DOHH2 (cell line): ENCODE data around the gene TNFRSF13B.

ENCODE experiments used
- H3F3A ChIP-seq: fragments of 200-600 bp; sonication (generic), shearing (Covaris generic); 2 replicates; pipeline ENCODE4 v1.6.0; 2016; ENCODE audit warnings: antibody characterized with exemption, mild to moderate bottlenecking; ENCODE audit not compliant: control insufficient read depth, insufficient read depth
- H3K27ac ChIP-seq: fragments of 200-600 bp; sonication (generic); 2 replicates; pipeline ENCODE4 v1.5.1; 2014; ENCODE audit warnings: low read depth, mild to moderate bottlenecking, low read length, moderate library complexity
- H3K27me3 ChIP-seq: fragments of 200-600 bp; sonication (generic); 2 replicates; pipeline ENCODE4 v1.6.1; 2014; ENCODE audit warnings: mild to moderate bottlenecking, low read length, mixed read lengths; ENCODE audit not compliant: control insufficient read depth
- H3K36me3 ChIP-seq: fragments of 200-600 bp; sonication (generic); 2 replicates; pipeline ENCODE4 v1.6.1; 2014; ENCODE audit warnings: mild to moderate bottlenecking, low read length, moderate library complexity, mixed read lengths; ENCODE audit not compliant: control insufficient read depth
- H3K4me1 ChIP-seq: fragments of 200-600 bp; sonication (generic); 2 replicates; pipeline ENCODE4 v1.6.1; 2014; ENCODE audit warnings: mild to moderate bottlenecking, low read length, mixed read lengths; ENCODE audit not compliant: control insufficient read depth
- H3K4me2 ChIP-seq: fragments of 200-600 bp; sonication (generic); 2 replicates; pipeline ENCODE4 v1.6.0; 2014; ENCODE audit warnings: mild to moderate bottlenecking, low read length, moderate library complexity
- H3K4me3 ChIP-seq: fragments of 200-600 bp; sonication (generic); 2 replicates; pipeline ENCODE4 v1.5.1; 2014; ENCODE audit warnings: mild to moderate bottlenecking, low read length, mixed read lengths
- H3K79me2 ChIP-seq: fragments of 200-600 bp; sonication (generic); 2 replicates; pipeline ENCODE4 v1.6.1; 2014; ENCODE audit warnings: mild to moderate bottlenecking, low read length, mixed read lengths; ENCODE audit not compliant: control insufficient read depth
- H3K9me2 ChIP-seq: fragments of 200-600 bp; sonication (generic); replicated peaks from 2 replicates; pipeline ENCODE4 v1.6.1; 2014; ENCODE audit warnings: mild to moderate bottlenecking, low read length, mixed read lengths; ENCODE audit not compliant: control insufficient read depth
- H3K9me3 ChIP-seq: fragments of 200-600 bp; sonication (generic); 2 replicates; pipeline ENCODE4 v1.6.1; 2014; ENCODE audit warnings: antibody characterized with exemption, low read length, mixed read lengths; ENCODE audit not compliant: control insufficient read depth, insufficient read depth
- H4K20me1 ChIP-seq: fragments of 200-600 bp; sonication (generic); 2 replicates; pipeline ENCODE4 v1.6.0; 2014; ENCODE audit warnings: low read depth, mild to moderate bottlenecking, antibody characterized with exemption, low read length, moderate library complexity; ENCODE audit not compliant: control insufficient read depth, insufficient read depth
- EZH2phosphoT487 ChIP-seq: fragments of 200-600 bp; sonication (generic); IDR thresholded peaks from 2 replicates; pipeline ENCODE4 v1.6.1; 2017; ENCODE audit warnings: borderline replicate concordance, mild to moderate bottlenecking, antibody characterized with exemption, low read length, moderate library complexity, mixed read lengths
- TF ChIP-seq, protein P1 (sequence below): fragments of 200-600 bp; sonication (generic); IDR thresholded peaks from one replicate; pipeline ENCODE4 v1.5.1; 2014; ENCODE audit warnings: antibody characterized with exemption, mild to moderate bottlenecking, low read depth, low read length; ENCODE audit not compliant: poor library complexity, severe bottlenecking

The TNFRSF13B gene

DNA sequence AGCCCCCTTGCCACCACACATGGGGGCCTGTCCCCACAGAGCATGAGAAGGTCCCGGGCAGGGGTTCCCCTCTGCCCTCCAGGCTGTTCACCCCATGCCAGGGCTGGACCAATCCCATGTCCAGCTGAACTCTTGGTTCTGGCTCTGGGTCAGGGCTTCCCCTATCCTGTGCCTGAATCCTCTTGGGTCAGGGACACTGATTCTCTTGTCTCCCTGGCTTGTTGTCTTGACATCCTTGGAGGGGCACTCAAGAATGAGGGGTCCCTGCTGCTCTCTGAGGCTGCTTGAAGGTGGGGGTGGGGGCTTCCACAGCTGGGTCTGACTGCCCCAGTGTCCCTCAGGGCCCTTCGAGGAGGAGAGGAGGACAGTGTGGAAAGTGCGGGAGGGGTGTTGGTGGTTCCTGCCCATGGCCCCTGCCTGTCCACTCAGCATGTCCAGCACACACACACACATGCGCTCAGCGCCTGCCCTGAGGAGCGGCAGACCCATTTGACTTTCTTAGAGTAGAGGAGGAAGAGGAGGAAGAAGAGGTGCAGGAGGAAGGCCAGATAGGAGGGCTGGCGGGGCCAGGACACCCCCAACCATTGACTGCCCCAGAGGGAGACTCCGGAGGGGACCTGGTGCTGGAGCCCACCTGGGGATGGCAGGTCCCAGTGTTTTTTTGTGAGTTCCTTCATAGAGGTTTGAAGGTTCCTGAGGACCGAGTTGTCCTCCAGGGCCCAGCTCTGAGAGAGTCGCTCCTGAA lies 47.0 kb downstream of the TNFRSF13B start:
- TF ChIP-seq, protein P1, sequence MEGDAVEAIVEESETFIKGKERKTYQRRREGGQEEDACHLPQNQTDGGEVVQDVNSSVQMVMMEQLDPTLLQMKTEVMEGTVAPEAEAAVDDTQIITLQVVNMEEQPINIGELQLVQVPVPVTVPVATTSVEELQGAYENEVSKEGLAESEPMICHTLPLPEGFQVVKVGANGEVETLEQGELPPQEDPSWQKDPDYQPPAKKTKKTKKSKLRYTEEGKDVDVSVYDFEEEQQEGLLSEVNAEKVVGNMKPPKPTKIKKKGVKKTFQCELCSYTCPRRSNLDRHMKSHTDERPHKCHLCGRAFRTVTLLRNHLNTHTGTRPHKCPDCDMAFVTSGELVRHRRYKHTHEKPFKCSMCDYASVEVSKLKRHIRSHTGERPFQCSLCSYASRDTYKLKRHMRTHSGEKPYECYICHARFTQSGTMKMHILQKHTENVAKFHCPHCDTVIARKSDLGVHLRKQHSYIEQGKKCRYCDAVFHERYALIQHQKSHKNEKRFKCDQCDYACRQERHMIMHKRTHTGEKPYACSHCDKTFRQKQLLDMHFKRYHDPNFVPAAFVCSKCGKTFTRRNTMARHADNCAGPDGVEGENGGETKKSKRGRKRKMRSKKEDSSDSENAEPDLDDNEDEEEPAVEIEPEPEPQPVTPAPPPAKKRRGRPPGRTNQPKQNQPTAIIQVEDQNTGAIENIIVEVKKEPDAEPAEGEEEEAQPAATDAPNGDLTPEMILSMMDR, result no peak
- no peak for TF ChIP-seq EZH2phosphoT487
- Histone ChIP-seq H3K36me3 (no peaks in the 10 kb centered on the region), H3K4me3 (no peak overlapping the region), H3K9me3 (no peaks in the 10 kb centered on the region), H3K4me1 (no peaks in the 10 kb centered on the region), H3K9me2 (no peaks in the 10 kb centered on the region), H3K4me2 (no peak overlapping the region), H3K27me3 (no peaks in the 10 kb centered on the region), H3K79me2 (no peaks in the 10 kb centered on the region), H4K20me1 (no peaks in the 10 kb centered on the region), H3F3A (no peaks in the 10 kb centered on the region), H3K27ac (no peak overlapping the region)

GRCh38 chr17:16923904-16924695 lies 47.8 kb downstream of the TNFRSF13B start:
- Histone ChIP-seq H3K9me3 (no peaks in the 10 kb centered on the region), H3K4me3 (no peak overlapping the region), H3K27ac (no peak overlapping the region), H3K36me3 (no peaks in the 10 kb centered on the region), H3K4me2 (no peak overlapping the region), H3K27me3 (no peaks in the 10 kb centered on the region), H4K20me1 (no peaks in the 10 kb centered on the region), H3K79me2 (no peaks in the 10 kb centered on the region), H3K4me1 (no peaks in the 10 kb centered on the region), H3F3A (no peaks in the 10 kb centered on the region), H3K9me2 (no peaks in the 10 kb centered on the region)
- no peak for TF ChIP-seq EZH2phosphoT487
- TF ChIP-seq, protein P1, result no peak

DNA sequence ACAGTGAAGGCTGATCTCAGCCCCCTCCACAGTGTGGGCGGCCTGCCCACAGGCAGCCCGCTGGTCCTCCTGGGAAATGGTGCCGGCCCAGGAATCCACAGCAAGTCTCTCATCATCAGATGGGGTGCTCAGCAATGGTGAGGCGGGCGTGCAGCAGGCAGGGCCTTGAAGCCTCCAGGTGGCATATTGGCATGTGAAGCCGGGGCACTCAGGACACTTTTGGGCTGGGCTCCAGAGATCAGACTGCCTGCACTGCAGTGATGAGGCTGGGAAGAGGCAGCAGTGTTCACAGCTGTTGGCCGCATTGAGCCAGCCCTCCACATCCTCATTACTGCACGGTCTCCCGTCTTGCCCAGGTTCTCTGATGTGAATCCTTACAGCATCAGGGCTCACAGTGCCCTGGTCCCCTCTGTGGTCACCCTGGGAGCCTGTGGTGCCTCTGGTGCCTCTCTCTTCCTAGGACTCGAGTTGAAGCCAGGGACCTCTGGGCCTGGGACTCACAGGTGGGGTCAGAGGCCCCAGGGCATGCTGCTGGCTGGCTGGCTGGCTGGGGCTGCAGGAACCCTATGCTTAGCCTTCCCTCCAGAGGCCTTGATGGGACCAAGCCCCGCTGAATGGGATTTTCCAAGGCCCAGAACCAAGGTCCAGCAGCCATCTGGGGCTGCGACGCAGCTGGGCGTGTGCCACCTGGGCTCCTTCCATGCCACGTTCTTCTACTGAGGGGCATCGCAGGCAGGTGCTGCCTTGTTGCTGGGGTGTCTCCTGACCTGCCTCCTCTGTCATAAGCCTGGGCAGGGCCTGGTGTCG lies 48.6 kb downstream of the TNFRSF13B start:
- Histone ChIP-seq H3K9me3 (no peaks in the 10 kb centered on the region), H3K4me1 (no peaks in the 10 kb centered on the region), H3F3A (no peaks in the 10 kb centered on the region), H4K20me1 (no peaks in the 10 kb centered on the region), H3K9me2 (no peaks in the 10 kb centered on the region), H3K27ac (no peak overlapping the region), H3K27me3 (no peaks in the 10 kb centered on the region), H3K4me2 (no peak overlapping the region), H3K36me3 (no peaks in the 10 kb centered on the region), H3K4me3 (no peak overlapping the region), H3K79me2 (no peaks in the 10 kb centered on the region)
- no peak for TF ChIP-seq EZH2phosphoT487
- TF ChIP-seq, protein P1, result no peak
